ENCODE results near the gene ANKLE1.

The ANKLE1 gene

DNA sequence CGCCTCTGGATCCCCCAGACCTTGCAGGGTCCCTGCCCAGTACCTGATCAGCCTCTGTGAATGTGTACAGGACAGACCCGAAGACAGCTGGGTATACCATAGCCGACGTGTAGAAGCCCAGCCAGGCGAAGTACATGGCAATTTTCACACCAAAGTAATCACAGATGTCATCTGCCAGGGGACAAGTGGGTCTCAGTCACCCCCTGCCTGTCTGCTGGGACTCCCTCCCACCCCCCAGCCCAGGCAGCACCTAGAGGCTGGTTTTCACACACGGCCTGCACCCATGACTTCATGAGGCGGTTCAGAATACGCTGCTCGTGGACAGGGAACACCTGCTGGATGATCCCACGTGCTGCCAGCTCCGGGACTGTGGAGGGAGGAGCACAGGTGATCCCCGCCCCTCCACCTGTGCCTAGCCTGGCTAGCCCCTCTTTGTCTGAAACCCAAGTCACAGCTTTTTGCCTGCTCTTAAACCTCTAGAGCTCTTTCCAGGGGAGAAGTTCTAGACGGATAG lies 49.4 kb downstream of the ANKLE1 start:
- H3K9me3 ChIP-seq (ENCODE audit: control insufficient read depth, insufficient read depth, low read length), result peaks cover 10% of the 10 kb centered on the region; the same call in 1 of the 2 replicates
- H3K4me2 ChIP-seq (ENCODE audit: low read length), result no peak overlapping the region
- H4K20me1 ChIP-seq (ENCODE audit: control insufficient read depth, insufficient read depth, low read depth, low read length), result no peaks in the 10 kb centered on the region
- H3K27ac ChIP-seq (ENCODE audit: low read depth, low read length), result no peak overlapping the region
- no peak for TF ChIP-seq CTCF (IDR thresholded peaks at IDR 0.05; ENCODE audit: low read depth, low read length, poor library complexity, severe bottlenecking)
- no peak for TF ChIP-seq EZH2phosphoT487 (IDR thresholded peaks at IDR 0.05; ENCODE audit: borderline replicate concordance, low read length)
- peaks cover 8% of the 10 kb centered on the region for H3K27me3 ChIP-seq (ENCODE audit: control insufficient read depth, low read length)
- no peak overlapping the region for H3K4me3 ChIP-seq (ENCODE audit: low read length)
- no peaks in the 10 kb centered on the region for H3K9me2 ChIP-seq (replicated peaks; ENCODE audit: control insufficient read depth, low read length)
- peaks cover 38% of the 10 kb centered on the region for H3K4me1 ChIP-seq (ENCODE audit: control insufficient read depth, low read length)
- peaks cover 4% of the 10 kb centered on the region; the same call in 1 of the 2 replicates for H3K36me3 ChIP-seq (ENCODE audit: control insufficient read depth, low read length)
- H3F3A ChIP-seq (ENCODE audit: control insufficient read depth, insufficient read depth), result peaks cover 14% of the 10 kb centered on the region
- no peaks in the 10 kb centered on the region for H3K79me2 ChIP-seq (ENCODE audit: control insufficient read depth, low read length)

- Histone ChIP-seq H4K20me1 (ENCODE audit: control insufficient read depth, insufficient read depth, low read depth, low read length) (no peaks in the 10 kb centered on the region), H3K9me2 (replicated peaks; ENCODE audit: control insufficient read depth, low read length) (no peaks in the 10 kb centered on the region), H3K79me2 (ENCODE audit: control insufficient read depth, low read length) (no peaks in the 10 kb centered on the region), H3K27ac (ENCODE audit: low read depth, low read length) (no peak overlapping the region), H3K36me3 (ENCODE audit: control insufficient read depth, low read length) (peaks cover 8% of the 10 kb centered on the region), H3K9me3 (ENCODE audit: control insufficient read depth, insufficient read depth, low read length) (peaks cover 10% of the 10 kb centered on the region; the same call in 1 of the 2 replicates), H3K4me2 (ENCODE audit: low read length) (no peak overlapping the region), H3K4me1 (ENCODE audit: control insufficient read depth, low read length) (peaks cover 38% of the 10 kb centered on the region), H3K4me3 (ENCODE audit: low read length) (no peak overlapping the region), H3K27me3 (ENCODE audit: control insufficient read depth, low read length) (peaks cover 8% of the 10 kb centered on the region), H3F3A (ENCODE audit: control insufficient read depth, insufficient read depth) (peaks cover 8% of the 10 kb centered on the region)
- TF ChIP-seq EZH2phosphoT487 (IDR thresholded peaks at IDR 0.05; ENCODE audit: borderline replicate concordance, low read length) (no peak), CTCF (IDR thresholded peaks at IDR 0.05; ENCODE audit: low read depth, low read length, poor library complexity, severe bottlenecking) (no peak)
These were observed 50.6 kb downstream of the ANKLE1 start for GRCh38 chr19:17332360-17332676.

DNA sequence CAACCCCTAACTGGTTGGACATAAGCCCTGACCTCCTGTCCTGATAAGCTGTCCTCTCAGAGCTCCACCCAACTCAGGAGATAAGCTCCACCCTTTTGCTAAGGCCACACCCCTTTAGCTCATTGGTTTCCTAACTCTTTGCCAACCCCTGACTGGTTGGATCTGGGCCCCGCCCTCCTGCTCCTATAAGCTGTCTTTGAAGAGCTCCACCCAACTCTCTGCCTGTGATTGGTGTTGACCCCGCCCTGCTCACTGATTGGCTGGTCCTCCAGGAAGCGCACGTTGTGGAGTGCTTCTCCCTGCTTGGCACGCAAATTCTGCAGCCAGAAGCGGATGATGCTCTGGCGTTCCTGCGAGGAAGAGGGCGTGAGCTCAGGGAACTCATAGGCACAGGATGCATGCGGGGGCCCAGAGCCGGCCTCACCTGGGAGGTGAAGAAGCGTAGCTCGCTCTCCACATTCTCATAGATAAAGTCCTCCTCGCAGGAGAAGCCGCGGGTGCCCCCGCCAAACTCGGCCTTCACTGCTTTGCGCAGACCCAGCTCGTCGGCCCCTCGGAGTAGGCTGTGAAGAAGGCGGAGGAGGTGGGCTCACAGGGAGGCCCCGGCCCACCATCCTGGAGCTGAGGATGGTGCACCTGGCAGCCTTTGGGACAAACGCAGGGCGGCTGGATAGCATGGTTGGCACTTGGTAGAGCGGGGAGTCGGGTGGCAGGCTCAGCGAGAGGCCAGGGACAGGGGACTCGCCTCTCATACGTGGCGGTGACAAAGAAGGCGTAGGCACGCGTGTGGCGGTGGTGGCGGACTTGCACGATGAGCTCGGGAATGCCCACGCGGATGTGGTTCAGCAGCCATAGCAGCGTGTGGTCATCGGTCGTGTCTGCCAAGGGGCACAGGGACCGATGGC lies 51.2 kb downstream of the ANKLE1 start:
- Histone ChIP-seq H3K4me2 (ENCODE audit: low read length) (no peak overlapping the region), H3K79me2 (ENCODE audit: control insufficient read depth, low read length) (peaks cover 5% of the 10 kb centered on the region), H3K4me1 (ENCODE audit: control insufficient read depth, low read length) (peaks cover 38% of the 10 kb centered on the region)

More for the DNA sequence above, 51.2 kb downstream of the ANKLE1 start:
- TF ChIP-seq CTCF (IDR thresholded peaks at IDR 0.05; ENCODE audit: low read depth, low read length, poor library complexity, severe bottlenecking) (no peak), EZH2phosphoT487 (IDR thresholded peaks at IDR 0.05; ENCODE audit: borderline replicate concordance, low read length) (no peak)
- Histone ChIP-seq H3K36me3 (ENCODE audit: control insufficient read depth, low read length) (peaks cover 8% of the 10 kb centered on the region), H3K9me2 (replicated peaks; ENCODE audit: control insufficient read depth, low read length) (no peaks in the 10 kb centered on the region), H3K4me3 (ENCODE audit: low read length) (no peak overlapping the region), H4K20me1 (ENCODE audit: control insufficient read depth, insufficient read depth, low read depth, low read length) (no peaks in the 10 kb centered on the region), H3F3A (ENCODE audit: control insufficient read depth, insufficient read depth) (peaks cover 8% of the 10 kb centered on the region), H3K27me3 (ENCODE audit: control insufficient read depth, low read length) (peaks cover 8% of the 10 kb centered on the region), H3K27ac (ENCODE audit: low read depth, low read length) (no peak overlapping the region), H3K9me3 (ENCODE audit: control insufficient read depth, insufficient read depth, low read length) (peaks cover 10% of the 10 kb centered on the region; the same call in 1 of the 2 replicates)
